NCI-H2029 (cell line): ENCODE measurements around the gene PKN2.
A peak's percentile ranks its signal among the peaks of the same experiment; 100 is the strongest.
"Not testable (repeated sequence)": the region's sequence is repeated elsewhere in the genome, so short reads cannot be mapped to it uniquely, and the experiment has no call there.

Experiments
- DNase-seq: peaks from one replicate; lab custom pipeline; 2025; lab: John Stamatoyannopoulos, UW

Gene PKN2

DNA sequence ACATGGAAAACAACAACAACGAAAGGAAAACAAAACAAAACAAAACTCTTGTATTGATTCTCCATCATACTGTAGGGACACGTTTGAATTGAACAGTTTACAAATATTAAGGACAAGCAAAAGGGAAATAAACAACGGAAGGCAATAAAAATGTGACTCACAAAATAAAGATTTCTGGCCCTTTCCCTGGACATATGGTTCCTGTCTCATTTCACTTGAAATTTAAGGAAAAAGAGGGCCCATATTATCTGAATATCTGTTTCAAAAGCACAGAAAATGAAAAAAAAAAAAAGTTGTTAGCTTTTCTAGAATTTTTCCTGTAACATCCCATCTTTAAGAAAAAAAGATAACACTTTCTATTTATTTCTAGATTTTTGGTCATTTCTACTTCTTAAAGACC, 3.6 kb upstream of the PKN2 start:
- no peak for DNase-seq

DNA sequence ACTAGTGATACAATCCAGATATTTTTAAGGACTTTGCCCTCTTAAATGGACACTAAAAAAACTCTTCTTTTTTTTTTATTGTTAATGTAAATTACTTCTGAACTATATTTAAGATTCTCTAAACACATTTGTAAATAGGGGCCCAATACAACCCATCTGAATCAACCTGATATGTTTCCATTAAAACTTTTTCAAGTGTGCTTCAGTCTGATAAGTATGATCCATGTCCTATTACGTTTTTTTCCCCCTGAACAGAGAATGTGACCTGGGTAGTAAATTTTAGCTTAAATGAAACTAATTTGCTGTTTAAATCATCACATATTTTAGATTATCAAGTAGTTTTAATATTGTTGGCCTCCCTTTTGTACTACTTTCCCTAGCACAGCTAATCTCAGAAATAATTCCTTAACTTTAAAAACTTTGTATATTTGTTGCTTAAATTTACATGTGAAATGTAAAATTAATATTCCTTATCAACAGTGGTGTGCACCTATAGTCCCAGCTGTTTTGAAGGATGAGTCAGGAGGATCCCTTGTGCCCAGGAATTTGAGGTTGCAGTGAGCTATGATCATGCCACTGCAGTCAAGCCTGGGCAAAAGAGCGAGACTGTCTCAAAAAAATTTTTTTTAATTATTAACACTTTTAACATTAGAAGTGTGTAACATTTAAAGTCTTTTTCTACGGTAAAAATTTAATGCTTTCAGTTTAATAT, 3.0 kb upstream of the PKN2 start:
- no peak for DNase-seq

DNA sequence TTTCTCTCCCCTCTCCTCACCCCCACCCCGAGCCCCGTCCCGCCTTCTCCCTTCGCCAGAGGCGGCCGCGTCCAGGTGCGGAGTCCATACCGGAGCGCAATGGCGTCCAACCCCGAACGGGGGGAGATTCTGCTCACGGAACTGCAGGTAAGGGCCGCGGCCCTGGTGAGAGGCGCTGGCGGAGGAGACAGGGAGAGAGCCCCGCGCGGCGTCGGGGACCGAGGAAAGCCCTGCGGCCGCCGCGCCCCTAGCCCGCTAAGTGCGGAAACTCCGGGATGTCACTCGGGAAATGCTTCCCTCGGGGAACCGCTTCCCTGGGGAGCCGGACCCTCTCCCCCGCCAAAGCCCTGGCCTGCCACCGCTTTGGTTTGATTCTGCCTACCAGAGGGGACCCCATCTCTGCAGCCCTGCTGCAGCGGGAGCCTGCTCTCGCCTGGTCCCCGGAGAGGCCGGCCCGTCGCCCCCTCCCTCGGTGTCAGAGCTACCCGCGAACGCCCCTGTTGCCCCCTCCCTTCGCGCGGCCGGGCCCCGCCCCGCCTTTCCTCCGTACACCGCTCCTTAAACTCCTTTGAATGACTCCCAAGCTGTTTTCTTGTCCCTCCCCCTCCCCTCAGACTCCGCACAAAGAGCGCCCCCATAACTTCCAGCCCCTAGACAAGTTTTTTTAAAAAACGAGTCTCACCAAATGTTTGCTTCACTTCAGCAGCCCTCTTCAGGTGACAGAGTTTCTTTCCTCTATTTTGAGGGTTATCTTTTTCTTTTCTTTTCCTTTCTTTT, 597 bp downstream of the PKN2 start:
- peak; percentile 58 for DNase-seq

DNA sequence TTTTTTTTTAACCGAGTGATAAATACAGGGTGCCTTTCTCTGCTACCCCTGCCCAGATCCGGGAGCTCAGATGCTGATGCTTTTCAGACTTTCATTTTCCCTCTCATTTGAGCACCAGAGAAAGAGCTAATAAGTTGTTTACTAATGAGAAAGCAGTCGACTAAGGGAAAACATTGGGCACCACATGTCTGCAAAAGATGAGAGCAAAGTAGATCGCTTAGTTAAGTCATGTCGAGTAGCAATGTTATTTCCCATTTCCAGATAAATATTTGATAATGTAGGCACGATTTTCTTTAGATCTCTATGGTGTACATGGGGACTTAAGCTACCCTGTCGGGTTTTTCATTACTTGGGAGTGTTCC, 1.2 kb downstream of the PKN2 start:
- DNase-seq = no peak

DNA sequence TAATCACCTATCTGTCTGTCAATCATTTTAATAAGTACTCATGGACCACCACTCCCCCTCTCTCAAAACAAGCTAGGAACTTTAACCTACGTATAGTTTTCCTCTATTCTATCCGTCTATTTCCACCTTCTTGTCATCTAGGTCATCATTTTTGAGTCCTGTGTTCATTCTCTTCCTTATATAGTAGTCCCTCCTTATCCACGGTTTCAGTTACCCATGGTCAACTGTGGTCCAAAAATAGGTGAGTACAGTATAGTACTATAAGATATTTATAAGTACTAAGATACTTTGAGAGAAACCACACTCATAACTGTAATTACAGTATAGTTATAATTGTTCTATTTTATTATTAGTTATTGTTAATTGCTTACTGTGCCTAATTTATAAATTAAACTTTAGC, 7.5 kb downstream of the PKN2 start:
- no peak for DNase-seq

DNA sequence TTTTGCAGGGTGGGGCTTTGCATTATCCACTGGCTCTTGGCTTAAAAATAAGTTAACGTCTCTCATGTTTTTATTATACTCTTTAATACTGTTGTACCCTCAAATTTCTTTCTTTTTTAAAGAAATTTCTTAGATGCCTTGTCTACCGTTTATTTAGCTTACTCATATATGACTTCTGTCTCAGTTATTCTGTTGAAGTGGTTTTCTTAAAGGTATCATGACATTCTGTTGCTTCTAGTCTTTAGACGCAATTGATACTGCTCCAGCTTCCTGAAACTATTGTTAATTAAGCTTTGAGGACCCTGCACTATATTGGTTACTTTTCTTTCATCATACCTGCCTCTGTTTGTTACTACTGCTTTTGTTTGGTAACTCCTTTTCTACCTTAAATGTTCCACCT, 11.7 kb downstream of the PKN2 start:
- DNase-seq = no peak

GRCh38 chr1:88697503-88697902, 13.4 kb downstream of the PKN2 start:
- no peak for DNase-seq

GRCh38 chr1:88698140-88698539, 14.1 kb downstream of the PKN2 start:
- DNase-seq = no peak

- no peak for DNase-seq
Measured at GRCh38 chr1:88698764-88699163, 14.7 kb downstream of the PKN2 start.

- no peak for DNase-seq
Measured at GRCh38 chr1:88700425-88701013, 16.4 kb downstream of the PKN2 start.

- DNase-seq = no peak
Measured at GRCh38 chr1:88701275-88701674, 17.2 kb downstream of the PKN2 start.

DNA sequence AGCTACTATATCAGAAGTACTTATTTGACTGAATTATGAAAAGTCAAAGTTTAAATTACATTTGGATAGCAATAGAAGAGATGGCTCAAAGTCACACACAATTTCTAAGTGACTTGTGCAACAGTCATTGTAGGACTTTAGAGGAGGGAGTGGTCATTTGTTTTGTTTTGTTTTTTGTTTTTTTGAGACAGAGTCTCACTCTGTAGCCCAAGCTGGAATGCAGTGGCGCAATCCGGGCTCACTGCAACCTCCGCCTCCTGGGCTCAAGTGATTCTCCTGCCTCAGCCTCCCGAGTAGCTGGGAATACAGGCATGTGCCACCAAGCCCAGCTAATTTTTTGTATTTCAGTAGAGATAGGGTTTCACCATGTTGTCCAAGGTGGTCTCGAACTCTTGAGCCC, 17.7 kb downstream of the PKN2 start:
- not testable (repeated sequence) for DNase-seq

- no peak for DNase-seq
Measured at GRCh38 chr1:88708011-88708410, 23.9 kb downstream of the PKN2 start.

DNA sequence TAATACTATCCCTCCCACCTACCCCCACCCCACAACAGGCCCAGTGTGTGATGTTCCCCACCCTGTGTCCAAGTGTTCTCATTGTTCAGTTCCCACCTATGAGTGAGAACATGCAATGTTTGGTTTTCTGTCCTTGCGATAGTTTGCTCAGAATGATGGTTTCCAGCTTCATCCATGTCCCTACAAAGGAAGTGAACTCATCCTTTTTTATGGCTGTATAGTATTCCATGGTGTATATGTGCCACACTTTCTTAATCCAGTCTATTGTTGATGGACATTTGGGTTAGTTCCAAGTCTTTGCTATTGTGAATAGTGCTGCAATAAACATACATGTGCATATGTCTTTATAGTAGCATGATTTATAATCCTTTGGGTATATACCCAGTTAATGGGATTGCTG, 28.8 kb downstream of the PKN2 start:
- DNase-seq = not testable (repeated sequence)

GRCh38 chr1:88716571-88716970, 32.5 kb downstream of the PKN2 start:
- not testable (repeated sequence) for DNase-seq

DNA sequence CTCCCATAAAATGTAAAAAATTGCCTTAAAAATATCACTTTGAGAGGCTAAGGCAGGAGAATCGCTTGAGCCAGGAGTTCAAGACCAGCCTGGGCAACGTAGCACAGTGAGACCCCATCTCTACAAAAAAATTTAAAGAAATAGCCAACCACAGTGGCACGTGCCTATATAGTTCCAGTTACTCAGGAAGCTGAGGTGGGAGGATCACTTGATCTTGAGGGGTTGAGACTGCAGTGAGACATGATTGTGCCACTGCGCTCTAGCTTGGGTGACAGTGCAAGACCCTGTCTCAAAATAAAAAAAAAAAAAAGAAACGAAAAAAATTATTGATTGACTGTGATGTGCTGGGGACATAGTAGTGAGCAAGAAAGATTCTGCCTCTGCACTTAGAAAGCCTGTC, 38.4 kb downstream of the PKN2 start:
- DNase-seq = no peak

- DNase-seq = no peak
Measured at GRCh38 chr1:88726697-88727096, 42.6 kb downstream of the PKN2 start.

- DNase-seq = no peak
Measured at GRCh38 chr1:88727205-88727604, 43.1 kb downstream of the PKN2 start.

- no peak for DNase-seq
Measured at GRCh38 chr1:88729297-88729696, 45.2 kb downstream of the PKN2 start.

DNA sequence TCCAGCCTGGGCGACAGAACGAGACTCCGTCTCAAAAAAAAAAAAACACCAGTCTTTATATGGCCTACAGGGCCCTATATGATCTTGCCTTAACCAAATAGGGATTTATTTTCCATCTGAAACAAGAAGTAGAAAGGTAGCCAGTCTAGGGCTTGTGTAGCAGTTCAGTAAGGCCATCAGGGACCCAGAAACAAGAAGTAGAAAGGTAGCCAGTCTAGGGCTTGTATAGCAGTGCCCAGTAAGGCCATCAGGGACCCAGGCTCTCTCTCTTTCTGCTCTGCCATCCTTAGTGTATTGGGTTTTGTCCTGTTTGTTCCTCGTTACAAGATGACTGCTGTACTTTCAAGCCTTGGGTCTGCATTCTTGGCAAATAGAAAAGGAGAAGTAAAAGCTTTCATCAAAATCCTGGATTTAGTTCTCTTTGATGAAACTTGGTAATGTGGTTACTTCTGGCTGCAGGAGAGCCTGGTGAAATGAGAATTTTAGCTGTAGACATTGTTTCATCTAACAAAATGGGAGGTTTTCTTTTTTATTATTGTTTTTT, 46.1 kb downstream of the PKN2 start:
- no peak for DNase-seq

GRCh38 chr1:88730995-88731394, 46.9 kb downstream of the PKN2 start:
- peak; percentile 12 for DNase-seq

DNA sequence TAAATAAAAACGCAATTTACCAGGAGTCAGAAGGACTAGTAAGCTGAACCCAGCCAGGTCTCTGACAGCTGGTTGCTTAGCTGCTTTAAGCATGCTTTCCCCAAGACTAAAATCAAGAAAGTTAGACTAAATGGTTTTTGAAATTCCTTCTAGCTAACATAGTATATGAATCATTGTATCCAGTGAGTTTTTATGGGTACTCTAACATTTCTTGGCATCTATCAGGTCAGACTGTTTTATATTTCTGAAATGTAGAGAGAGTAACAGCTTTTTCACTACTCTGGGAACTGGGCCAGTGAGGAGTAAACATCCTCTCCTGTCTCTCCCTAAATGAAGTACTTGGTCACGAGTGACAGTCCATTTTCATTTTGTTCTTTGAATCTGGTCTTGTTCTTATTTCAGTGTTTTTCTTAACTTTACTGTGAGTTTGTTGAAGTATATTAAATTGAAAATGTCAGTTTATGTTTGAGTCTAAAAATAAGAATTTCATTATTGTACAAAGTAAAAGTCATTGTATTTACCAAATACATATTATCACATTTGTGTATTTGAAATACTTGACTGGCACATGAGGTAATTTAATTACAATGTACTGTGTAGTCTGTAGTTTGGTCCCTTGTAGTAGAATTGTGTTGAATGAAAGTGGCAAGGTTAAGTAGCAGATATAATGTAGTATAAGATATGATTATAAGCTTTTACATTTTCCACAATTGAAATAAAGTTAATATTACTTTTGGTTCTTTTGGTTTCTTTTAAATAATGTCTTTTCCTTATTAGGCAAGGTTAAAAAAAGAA, 47.6 kb downstream of the PKN2 start:
- peak; percentile 67 for DNase-seq
